Fibroblast of the aortic adventitia (primary cell): ENCODE data around the gene SH2B2. TPM values are rescaled to one million over a fixed set of nuclear protein-coding genes. Genes with fewer than 3 reads are reported as not detected.

Experiments used
- DNase-seq: peaks from one replicate; pipeline ENCODE4 v3.0.0-alpha.2; 2010; ENCODE audit warnings: low read depth
- H3K4me3 ChIP-seq: 2 replicates; pipeline ENCODE4 v1.5.1; 2011; ENCODE audit warnings: low read depth, mild to moderate bottlenecking, control low read depth, low read length, moderate library complexity
- total RNA-seq: library from RNA; depleted of rRNA; stranded (reverse); fragments of >200 nt; gene quantifications from 2 replicates; pipeline ENCODE4 v1.2.3, GENCODE V29; 2012; ENCODE audit warnings: low replicate concordance
- TF ChIP-seq, protein P1 (sequence below): IDR thresholded peaks from 2 replicates; pipeline ENCODE4 v1.5.1; 2011; ENCODE audit warnings: mild to moderate bottlenecking, low read length, control low read depth, inconsistent platforms; ENCODE audit not compliant: insufficient read depth

The SH2B2 gene
- total RNA-seq, 1 donor, result 2.0 TPM

DNA sequence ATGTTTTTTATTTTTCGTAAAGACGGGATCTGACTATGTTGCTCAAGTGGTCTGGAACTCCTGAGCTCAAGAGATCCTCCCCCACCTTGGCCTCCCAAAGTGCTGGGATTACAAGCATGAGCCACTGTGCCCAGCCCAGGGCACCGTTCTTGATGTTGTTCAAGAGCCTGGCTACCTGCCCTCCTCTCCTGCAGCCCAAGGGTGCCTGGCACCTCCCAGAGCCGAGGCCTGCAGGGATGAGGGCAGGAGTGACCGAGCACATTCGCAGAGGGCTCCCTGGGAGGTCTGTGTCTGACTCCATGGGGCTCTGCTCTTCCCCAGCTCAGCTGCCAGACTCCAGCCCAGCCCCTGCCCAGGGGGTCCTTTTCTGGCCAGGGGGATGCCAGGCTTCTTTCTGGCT lies 15.4 kb downstream of the SH2B2 start:
- no peak for DNase-seq
- TF ChIP-seq, protein P1, sequence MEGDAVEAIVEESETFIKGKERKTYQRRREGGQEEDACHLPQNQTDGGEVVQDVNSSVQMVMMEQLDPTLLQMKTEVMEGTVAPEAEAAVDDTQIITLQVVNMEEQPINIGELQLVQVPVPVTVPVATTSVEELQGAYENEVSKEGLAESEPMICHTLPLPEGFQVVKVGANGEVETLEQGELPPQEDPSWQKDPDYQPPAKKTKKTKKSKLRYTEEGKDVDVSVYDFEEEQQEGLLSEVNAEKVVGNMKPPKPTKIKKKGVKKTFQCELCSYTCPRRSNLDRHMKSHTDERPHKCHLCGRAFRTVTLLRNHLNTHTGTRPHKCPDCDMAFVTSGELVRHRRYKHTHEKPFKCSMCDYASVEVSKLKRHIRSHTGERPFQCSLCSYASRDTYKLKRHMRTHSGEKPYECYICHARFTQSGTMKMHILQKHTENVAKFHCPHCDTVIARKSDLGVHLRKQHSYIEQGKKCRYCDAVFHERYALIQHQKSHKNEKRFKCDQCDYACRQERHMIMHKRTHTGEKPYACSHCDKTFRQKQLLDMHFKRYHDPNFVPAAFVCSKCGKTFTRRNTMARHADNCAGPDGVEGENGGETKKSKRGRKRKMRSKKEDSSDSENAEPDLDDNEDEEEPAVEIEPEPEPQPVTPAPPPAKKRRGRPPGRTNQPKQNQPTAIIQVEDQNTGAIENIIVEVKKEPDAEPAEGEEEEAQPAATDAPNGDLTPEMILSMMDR, result no peak
- H3K4me3 ChIP-seq, result no peak overlapping the region

DNA sequence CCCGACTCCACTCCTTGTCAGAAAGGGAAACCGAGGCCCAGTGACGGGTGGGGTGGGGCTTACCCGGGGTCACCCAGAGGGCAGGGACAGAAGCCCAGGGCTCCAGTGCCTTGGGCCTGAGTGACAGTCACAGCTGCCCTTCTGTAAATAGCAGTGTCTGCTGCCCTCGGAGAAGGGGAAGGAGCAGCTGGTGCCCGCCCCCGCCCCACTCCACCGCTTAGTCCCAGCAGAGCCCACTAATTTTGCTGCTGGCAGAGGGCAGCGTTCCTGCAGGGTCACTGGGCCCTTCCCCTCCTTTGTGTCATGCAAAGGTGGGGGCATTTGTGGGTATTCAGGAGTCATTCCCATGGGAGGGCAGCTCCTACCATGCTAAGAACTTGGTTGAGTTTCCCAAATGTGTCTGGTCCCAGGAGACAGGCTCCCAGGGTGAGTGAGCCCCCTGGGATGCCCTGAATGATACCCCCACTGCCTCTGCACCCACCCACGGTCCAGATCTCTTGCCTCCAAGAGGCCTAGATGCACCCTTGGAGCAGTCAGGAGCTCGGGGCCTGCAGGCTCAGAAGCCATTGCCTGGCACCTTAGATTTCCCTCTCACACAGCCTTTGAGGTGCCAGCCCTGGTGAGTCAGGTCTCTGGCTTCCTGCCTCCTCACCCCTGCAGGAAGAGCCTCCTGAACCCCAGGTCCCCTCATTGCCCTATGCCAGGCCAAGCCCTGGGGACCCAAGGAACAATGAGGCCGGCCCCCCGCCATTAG lies 17.2 kb downstream of the SH2B2 start:
- DNase-seq, result no peak
- TF ChIP-seq, protein P1, result no peak
- no peak overlapping the region for H3K4me3 ChIP-seq

DNA sequence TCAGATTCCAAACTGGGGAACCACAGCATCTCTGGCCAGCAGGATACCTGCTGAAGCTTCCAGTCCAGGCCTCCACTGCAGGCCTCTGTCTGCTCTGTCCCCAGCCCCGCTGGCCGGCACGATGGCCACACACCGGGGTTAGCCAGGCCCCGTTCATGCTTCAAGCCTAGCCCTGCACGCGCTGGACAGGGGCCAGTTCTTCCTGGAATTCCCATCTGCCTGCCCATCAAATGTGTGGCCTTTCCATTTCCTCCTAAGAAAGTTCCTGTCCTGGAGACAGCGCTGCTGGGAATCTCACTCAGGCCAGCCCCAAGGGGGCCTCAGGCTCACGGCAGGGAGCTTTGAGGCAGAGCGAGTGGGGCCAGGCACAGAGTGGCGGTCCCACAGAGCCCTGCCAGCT lies 18.0 kb downstream of the SH2B2 start:
- no peak overlapping the region for H3K4me3 ChIP-seq
- no peak for DNase-seq
- TF ChIP-seq, protein P1, result no peak

DNA sequence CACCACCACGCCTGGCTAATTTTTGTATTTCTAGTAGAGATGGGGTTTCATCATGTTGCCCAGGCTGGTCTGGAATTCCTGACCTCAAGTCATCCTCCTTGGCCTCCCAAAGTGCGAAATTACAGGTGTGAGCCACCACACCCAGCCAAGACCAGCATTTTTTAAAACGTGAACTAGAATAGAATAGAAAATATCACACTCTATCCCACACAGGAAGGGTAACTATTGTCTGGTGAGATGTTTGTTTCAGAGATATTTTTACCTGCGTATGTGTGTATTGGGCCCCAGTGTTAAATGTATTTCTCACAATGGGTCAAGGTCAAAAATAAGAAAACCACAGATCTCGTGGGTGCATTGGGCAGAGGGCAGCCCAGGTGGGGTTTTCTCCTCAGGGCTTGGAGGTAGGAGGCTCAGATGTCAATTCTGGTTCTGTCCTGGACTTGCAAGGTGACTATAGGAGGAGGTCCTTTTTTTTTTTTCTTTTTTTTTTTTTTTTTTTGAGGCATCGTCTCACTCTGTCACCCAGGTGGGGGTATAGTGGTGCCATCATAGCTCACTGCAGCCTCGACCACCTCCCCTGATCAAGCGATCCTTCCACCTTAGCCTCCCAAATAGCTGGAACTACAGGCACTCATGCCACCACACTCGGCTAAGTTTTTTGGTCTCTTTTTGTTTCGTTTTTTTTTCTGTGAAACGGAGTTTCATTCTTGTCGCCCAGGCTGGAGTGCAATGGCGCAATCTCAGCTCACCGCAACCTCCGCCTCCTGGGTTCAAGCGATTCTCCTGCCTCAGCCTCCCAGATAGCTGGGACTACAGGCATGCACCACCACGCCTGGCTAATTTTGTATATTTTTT lies 19.0 kb downstream of the SH2B2 start:
- TF ChIP-seq, protein P1, result no peak
- no peak overlapping the region for H3K4me3 ChIP-seq
- DNase-seq, result no peak

DNA sequence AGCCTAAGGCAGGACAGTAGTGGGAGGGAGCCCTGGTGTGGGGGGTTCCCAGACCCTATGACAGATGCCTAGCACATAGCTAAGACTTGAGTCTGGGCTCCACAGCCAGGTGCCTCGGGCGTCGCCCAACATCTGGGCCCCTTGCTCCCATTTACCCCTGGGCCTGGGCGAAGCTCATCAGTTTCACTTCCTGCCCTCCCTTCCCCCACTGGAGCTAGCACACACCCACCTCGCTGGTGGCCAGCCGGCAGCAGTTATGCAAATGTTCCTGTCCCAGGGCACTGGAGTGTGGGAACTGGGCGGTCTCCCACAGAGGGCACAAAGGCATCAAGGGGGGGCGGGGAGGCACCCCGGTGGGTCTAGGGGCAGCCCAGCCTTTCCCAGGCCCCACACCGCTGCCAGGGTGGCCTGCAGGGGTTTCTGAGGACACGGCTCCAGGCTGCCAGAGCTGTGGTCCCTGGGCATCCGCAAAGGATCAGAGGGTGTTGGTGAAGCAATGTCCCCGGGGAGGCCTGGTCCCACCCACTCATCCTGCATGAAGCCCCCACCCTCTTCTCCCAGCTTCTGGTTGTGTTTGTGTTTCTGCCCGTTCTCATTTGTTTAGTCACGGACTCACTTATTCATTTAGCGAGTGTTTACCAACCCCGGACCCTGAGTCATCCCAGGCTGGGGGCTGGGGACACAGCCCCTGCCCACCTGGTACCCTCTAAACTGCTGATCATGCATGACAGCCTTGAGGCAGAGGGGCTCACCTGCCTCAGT lies 20.4 kb downstream of the SH2B2 start:
- DNase-seq, result no peak
- TF ChIP-seq, protein P1, result no peak
- H3K4me3 ChIP-seq, result no peak overlapping the region

DNA sequence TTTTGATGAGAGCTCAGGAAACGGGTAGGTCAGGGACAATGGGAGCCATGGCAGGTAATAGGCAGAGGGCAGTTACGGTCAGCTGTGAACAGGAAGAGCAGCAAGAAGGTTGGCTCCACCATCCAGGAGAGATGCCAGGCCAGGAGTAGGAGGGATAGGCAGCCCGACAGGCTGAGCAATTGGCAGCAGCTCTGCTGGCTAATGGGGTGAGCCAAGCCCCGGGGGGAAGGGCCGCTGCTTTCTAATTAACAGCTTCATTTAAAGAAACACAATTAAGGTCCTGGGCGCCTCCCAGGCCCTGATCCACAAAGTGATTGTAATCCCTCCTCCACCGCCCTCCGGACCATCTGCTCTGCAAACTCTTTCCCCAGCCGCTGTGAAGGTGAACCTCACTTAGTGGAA lies 23.7 kb downstream of the SH2B2 start:
- no peak for DNase-seq
- TF ChIP-seq, protein P1, result no peak

More for the DNA sequence above, 23.7 kb downstream of the SH2B2 start:
- H3K4me3 ChIP-seq, result no peak overlapping the region
